ENCODE data around the gene ERICH2.
A peak's percentile ranks its signal among the peaks of the same experiment; 100 is the strongest.

DNA sequence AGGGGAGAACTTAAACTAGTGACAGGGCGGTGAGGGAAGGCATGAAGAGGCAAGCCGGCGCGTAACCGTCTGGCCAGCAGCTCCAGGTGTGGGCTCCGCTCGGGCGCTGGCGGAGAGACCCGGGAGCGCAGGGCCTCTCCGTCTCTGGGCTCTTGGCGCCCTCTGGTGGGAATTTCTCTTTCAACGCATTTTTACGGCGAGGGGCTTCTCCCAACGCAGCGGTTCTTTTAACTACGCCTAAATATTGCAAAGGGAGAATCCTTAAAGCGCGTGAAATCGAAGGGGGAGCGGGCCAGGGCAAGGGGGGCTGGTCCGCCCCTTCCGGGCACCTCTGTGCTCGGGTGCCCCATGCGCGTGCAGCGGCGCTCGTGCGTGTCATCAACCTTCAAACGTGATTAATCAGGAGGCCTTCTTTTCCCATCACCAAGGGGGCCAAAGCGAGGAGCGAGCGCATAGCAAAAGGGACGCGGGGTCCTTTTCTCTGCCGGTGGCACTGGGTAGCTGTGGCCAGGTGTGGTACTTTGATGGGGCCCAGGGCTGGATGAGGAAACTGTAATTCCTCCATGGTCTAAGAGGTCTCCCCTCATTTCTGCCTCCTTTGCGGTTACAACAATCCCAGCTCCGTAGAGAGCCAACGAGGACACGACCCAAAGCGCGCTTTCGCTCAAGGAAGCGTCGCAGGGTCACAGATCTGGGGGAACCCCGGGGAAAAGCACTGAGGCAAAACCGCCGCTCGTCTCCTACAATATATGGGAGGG is 45.7 kb downstream of the ERICH2 start:
- TF ChIP-seq, protein P1, sequence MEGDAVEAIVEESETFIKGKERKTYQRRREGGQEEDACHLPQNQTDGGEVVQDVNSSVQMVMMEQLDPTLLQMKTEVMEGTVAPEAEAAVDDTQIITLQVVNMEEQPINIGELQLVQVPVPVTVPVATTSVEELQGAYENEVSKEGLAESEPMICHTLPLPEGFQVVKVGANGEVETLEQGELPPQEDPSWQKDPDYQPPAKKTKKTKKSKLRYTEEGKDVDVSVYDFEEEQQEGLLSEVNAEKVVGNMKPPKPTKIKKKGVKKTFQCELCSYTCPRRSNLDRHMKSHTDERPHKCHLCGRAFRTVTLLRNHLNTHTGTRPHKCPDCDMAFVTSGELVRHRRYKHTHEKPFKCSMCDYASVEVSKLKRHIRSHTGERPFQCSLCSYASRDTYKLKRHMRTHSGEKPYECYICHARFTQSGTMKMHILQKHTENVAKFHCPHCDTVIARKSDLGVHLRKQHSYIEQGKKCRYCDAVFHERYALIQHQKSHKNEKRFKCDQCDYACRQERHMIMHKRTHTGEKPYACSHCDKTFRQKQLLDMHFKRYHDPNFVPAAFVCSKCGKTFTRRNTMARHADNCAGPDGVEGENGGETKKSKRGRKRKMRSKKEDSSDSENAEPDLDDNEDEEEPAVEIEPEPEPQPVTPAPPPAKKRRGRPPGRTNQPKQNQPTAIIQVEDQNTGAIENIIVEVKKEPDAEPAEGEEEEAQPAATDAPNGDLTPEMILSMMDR (IDR thresholded peaks at IDR 0.05; ENCODE audit: low read length) = peak; percentile 78
- TF ChIP-seq EZH2phosphoT487 (IDR thresholded peaks at IDR 0.05; ENCODE audit: low read length) (no peak), EZH2 (optimal IDR thresholded peaks at IDR 0.05; ENCODE audit: low read depth, low read length) (no peak)
